ENCODE results near the gene NCAM2. TPM values are rescaled to one million over a fixed set of nuclear protein-coding genes. Genes with fewer than 3 reads are reported as not detected.

NCAM2 gene
- total RNA-seq, 1 donor from 2014 or later, result 16.3 TPM

- no peak for DNase-seq (ENCODE audit: low spot score)
- no peaks in the 10 kb centered on the region for H3K36me3 Mint-ChIP-seq (ENCODE audit: low read depth)
- TF ChIP-seq CTCF (IDR thresholded peaks at IDR 0.05), result no peak
- no peaks in the 10 kb centered on the region for H3K27me3 Mint-ChIP-seq (ENCODE audit: low read depth)
- peaks cover 16% of the 10 kb centered on the region for H3K4me1 Mint-ChIP-seq (ENCODE audit: low read depth)
- H3K4me3 Mint-ChIP-seq (ENCODE audit: unreplicated experiment), result no peak overlapping the region
- H3K9me3 Mint-ChIP-seq (ENCODE audit: low read depth), result no peaks in the 10 kb centered on the region
- no peak overlapping the region for H3K27ac Mint-ChIP-seq (ENCODE audit: unreplicated experiment)
These were observed 184.9 kb downstream of the NCAM2 start for GRCh38 chr21:21183092-21183491.

GRCh38 chr21:21184771-21185528 lies 186.7 kb downstream of the NCAM2 start:
- H3K27ac Mint-ChIP-seq (ENCODE audit: unreplicated experiment), result no peak overlapping the region
- H3K4me1 Mint-ChIP-seq (ENCODE audit: low read depth), result peaks cover 16% of the 10 kb centered on the region
- no peaks in the 10 kb centered on the region for H3K9me3 Mint-ChIP-seq (ENCODE audit: low read depth)
- H3K36me3 Mint-ChIP-seq (ENCODE audit: low read depth), result no peaks in the 10 kb centered on the region
- H3K4me3 Mint-ChIP-seq (ENCODE audit: unreplicated experiment), result no peak overlapping the region
- H3K27me3 Mint-ChIP-seq (ENCODE audit: low read depth), result no peaks in the 10 kb centered on the region
- no peak for TF ChIP-seq CTCF (IDR thresholded peaks at IDR 0.05)
- no peak for DNase-seq (ENCODE audit: low spot score)

GRCh38 chr21:21187579-21187978 lies 189.4 kb downstream of the NCAM2 start:
- H3K27me3 Mint-ChIP-seq (ENCODE audit: low read depth), result no peaks in the 10 kb centered on the region
- no peaks in the 10 kb centered on the region for H3K9me3 Mint-ChIP-seq (ENCODE audit: low read depth)
- peaks cover 9% of the 10 kb centered on the region for H3K4me1 Mint-ChIP-seq (ENCODE audit: low read depth)
- no peak overlapping the region for H3K27ac Mint-ChIP-seq (ENCODE audit: unreplicated experiment)
- no peak for DNase-seq (ENCODE audit: low spot score)
- no peaks in the 10 kb centered on the region for H3K36me3 Mint-ChIP-seq (ENCODE audit: low read depth)
- TF ChIP-seq CTCF (IDR thresholded peaks at IDR 0.05), result no peak
- H3K4me3 Mint-ChIP-seq (ENCODE audit: unreplicated experiment), result no peak overlapping the region

GRCh38 chr21:21188513-21189195 lies 190.4 kb downstream of the NCAM2 start:
- H3K27me3 Mint-ChIP-seq (ENCODE audit: low read depth), result no peaks in the 10 kb centered on the region
- H3K4me3 Mint-ChIP-seq (ENCODE audit: unreplicated experiment), result no peak overlapping the region
- no peak for DNase-seq (ENCODE audit: low spot score)

More at GRCh38 chr21:21188513-21189195, 190.4 kb downstream of the NCAM2 start:
- Mint-ChIP-seq H3K36me3 (ENCODE audit: low read depth) (no peaks in the 10 kb centered on the region), H3K27ac (ENCODE audit: unreplicated experiment) (no peak overlapping the region), H3K9me3 (ENCODE audit: low read depth) (no peaks in the 10 kb centered on the region), H3K4me1 (ENCODE audit: low read depth) (no peaks in the 10 kb centered on the region)
- TF ChIP-seq CTCF (IDR thresholded peaks at IDR 0.05), result no peak

All from chondrocyte (in vitro differentiated cells).